GM18502 (cell line): ENCODE data around the gene ERBB4.

ENCODE experiments used
- ATAC-seq: cut with Tn5 transposase; IDR thresholded peaks from one replicate; pipeline ENCODE4 v1.9.1; 2021; ENCODE audit warnings: mild to moderate bottlenecking; ENCODE audit not compliant: unreplicated experiment, poor library complexity

The ERBB4 gene

GRCh38 chr2:212379103-212379502 is 159.5 kb downstream of the ERBB4 start:
- ATAC-seq = no peak

GRCh38 chr2:212367431-212367830 is 171.2 kb downstream of the ERBB4 start:
- no peak for ATAC-seq

GRCh38 chr2:212364112-212364985 is 174.3 kb downstream of the ERBB4 start:
- ATAC-seq = no peak

- ATAC-seq = no peak
Observed at GRCh38 chr2:212361174-212361756, 177.3 kb downstream of the ERBB4 start.

GRCh38 chr2:212360068-212360460 is 178.5 kb downstream of the ERBB4 start:
- ATAC-seq = no peak

- no peak for ATAC-seq
Observed at GRCh38 chr2:212359425-212360067, 179.1 kb downstream of the ERBB4 start.

GRCh38 chr2:212357606-212358005 is 181.0 kb downstream of the ERBB4 start:
- ATAC-seq = no peak

- no peak for ATAC-seq
Observed at GRCh38 chr2:212354382-212354781, 184.2 kb downstream of the ERBB4 start.

- ATAC-seq = no peak
Observed at GRCh38 chr2:212348501-212348900, 190.1 kb downstream of the ERBB4 start.

GRCh38 chr2:212346865-212347264 is 191.7 kb downstream of the ERBB4 start:
- no peak for ATAC-seq

GRCh38 chr2:212345966-212346365 is 192.6 kb downstream of the ERBB4 start:
- no peak for ATAC-seq

GRCh38 chr2:212344131-212344530 is 194.5 kb downstream of the ERBB4 start:
- ATAC-seq = no peak

- ATAC-seq = no peak
Observed at GRCh38 chr2:212343167-212343566, 195.4 kb downstream of the ERBB4 start.

GRCh38 chr2:212337486-212338343 is 200.9 kb downstream of the ERBB4 start:
- no peak for ATAC-seq

GRCh38 chr2:212337036-212337435 is 201.6 kb downstream of the ERBB4 start:
- ATAC-seq = no peak

- ATAC-seq = no peak
Observed at GRCh38 chr2:212330263-212330662, 208.3 kb downstream of the ERBB4 start.

- ATAC-seq = no peak
Observed at GRCh38 chr2:212328712-212329496, 209.7 kb downstream of the ERBB4 start.

- no peak for ATAC-seq
Observed at GRCh38 chr2:212328136-212328535, 210.5 kb downstream of the ERBB4 start.

- ATAC-seq = no peak
Observed at GRCh38 chr2:212327171-212327809, 211.3 kb downstream of the ERBB4 start.
